H9 (cell line): ENCODE results near the gene ABT1. TPM values are rescaled to one million over a fixed set of nuclear protein-coding genes. Genes with fewer than 3 reads are reported as not detected.
A peak's percentile ranks its signal among the peaks of the same experiment; 100 is the strongest.

ENCODE experiments used
- DNase-seq: peaks from one replicate; pipeline ENCODE4 v3.0.0-alpha.2; 2017
- H2AFZ ChIP-seq: one replicate; pipeline ENCODE4 v1.6.1; 2013; ENCODE audit warnings: mild to moderate bottlenecking, low read length, control low read depth, moderate library complexity
- H2AK5ac ChIP-seq: 2 replicates; pipeline ENCODE4 v1.6.1; 2013; ENCODE audit warnings: low read length, control low read depth, mixed read lengths; ENCODE audit not compliant: insufficient read length
- H2BK120ac ChIP-seq: one replicate; pipeline ENCODE4 v1.6.1; 2013; ENCODE audit warnings: low read depth, mild to moderate bottlenecking, low read length, control low read depth, inconsistent platforms; ENCODE audit not compliant: poor library complexity, severe bottlenecking
- H2BK12ac ChIP-seq: 2 replicates; pipeline ENCODE4 v1.6.1; 2013; ENCODE audit warnings: low read length, control low read depth, mixed read lengths, low read depth; ENCODE audit not compliant: insufficient read length
- H2BK15ac ChIP-seq: 2 replicates; pipeline ENCODE4 v1.6.1; 2013; ENCODE audit warnings: low read depth, low read length, control low read depth
- H2BK20ac ChIP-seq: one replicate; pipeline ENCODE4 v1.6.1; 2013; ENCODE audit warnings: low read depth, mild to moderate bottlenecking, low read length, control low read depth, inconsistent platforms; ENCODE audit not compliant: poor library complexity, severe bottlenecking
- H2BK5ac ChIP-seq: 2 replicates; pipeline ENCODE4 v1.6.1; 2013; ENCODE audit warnings: low read length, control low read depth, mixed read lengths; ENCODE audit not compliant: insufficient read length
- H3K14ac ChIP-seq: 2 replicates; pipeline ENCODE4 v1.6.1; 2013; ENCODE audit warnings: low read length, control low read depth; ENCODE audit not compliant: insufficient read depth
- H3K18ac ChIP-seq: 2 replicates; pipeline ENCODE4 v1.6.1; 2013; ENCODE audit warnings: low read depth, mild to moderate bottlenecking, mixed read lengths, low read length, control low read depth; ENCODE audit not compliant: insufficient read length
- H3K23ac ChIP-seq: 2 replicates; pipeline ENCODE4 v1.6.1; 2013; ENCODE audit warnings: low read length, control low read depth, mixed read lengths, low read depth; ENCODE audit not compliant: insufficient read length
- H3K23me2 ChIP-seq: 2 replicates; pipeline ENCODE4 v1.6.1; 2013; ENCODE audit warnings: low read depth, mild to moderate bottlenecking, mixed read lengths, low read length, control low read depth; ENCODE audit not compliant: insufficient read length, poor library complexity, severe bottlenecking
- H3K27ac ChIP-seq: 2 replicates; pipeline ENCODE4 v1.5.1; 2013; ENCODE audit warnings: low read length, control low read depth, mixed read lengths, low read depth; ENCODE audit not compliant: insufficient read length
- H3K27me3 ChIP-seq: 2 replicates; pipeline ENCODE4 v1.6.1; 2013; ENCODE audit warnings: low read length, control low read depth, inconsistent platforms; ENCODE audit not compliant: insufficient read depth
- H3K4ac ChIP-seq: 2 replicates; pipeline ENCODE4 v1.6.1; 2013; ENCODE audit warnings: low read depth, mild to moderate bottlenecking, control low read depth, inconsistent platforms, low read length, moderate library complexity
- H3K4me1 ChIP-seq: 2 replicates; pipeline ENCODE4 v1.6.1; 2013; ENCODE audit warnings: low read length, control low read depth, inconsistent platforms; ENCODE audit not compliant: insufficient read depth
- H3K4me2 ChIP-seq: 2 replicates; pipeline ENCODE4 v1.6.1; 2013; ENCODE audit warnings: low read length, control low read depth, mixed read lengths; ENCODE audit not compliant: insufficient read length, insufficient read depth
- H3K56ac ChIP-seq: 2 replicates; pipeline ENCODE4 v1.6.1; 2013; ENCODE audit warnings: low read depth, mild to moderate bottlenecking, mixed read lengths, low read length, control low read depth; ENCODE audit not compliant: insufficient read length
- H3K79me1 ChIP-seq: 2 replicates; pipeline ENCODE4 v1.6.1; 2013; ENCODE audit warnings: low read depth, mild to moderate bottlenecking, moderate library complexity, low read length, control low read depth, inconsistent platforms; ENCODE audit not compliant: insufficient read depth, poor library complexity, severe bottlenecking
- H3K79me2 ChIP-seq: 2 replicates; pipeline ENCODE4 v1.6.1; 2013; ENCODE audit warnings: low read length, control low read depth, inconsistent platforms; ENCODE audit not compliant: insufficient read depth
- H3K9ac ChIP-seq: 2 replicates; pipeline ENCODE4 v1.6.1; 2013; ENCODE audit warnings: low read length, control low read depth, mixed read lengths; ENCODE audit not compliant: insufficient read length; ENCODE audit errors: extremely low read depth
- H3K9me3 ChIP-seq: one replicate; pipeline ENCODE4 v1.6.1; 2013; ENCODE audit warnings: low read depth, low read length, inconsistent platforms; ENCODE audit not compliant: control insufficient read depth
- H3T11ph ChIP-seq: one replicate; pipeline ENCODE4 v1.6.1; 2013; ENCODE audit warnings: mild to moderate bottlenecking, low read length, control low read depth, inconsistent platforms
- H4K20me1 ChIP-seq: one replicate; pipeline ENCODE4 v1.6.1; 2013; ENCODE audit not compliant: control insufficient read depth, insufficient read length, insufficient read depth
- H4K5ac ChIP-seq: 2 replicates; pipeline ENCODE4 v1.6.1; 2013; ENCODE audit warnings: low read depth, mild to moderate bottlenecking, mixed read lengths, low read length, control low read depth; ENCODE audit not compliant: insufficient read length
- H4K8ac ChIP-seq: replicated peaks from 2 replicates; pipeline ENCODE4 v1.6.1; 2013; ENCODE audit warnings: low read length, control low read depth, mixed read lengths, low read depth; ENCODE audit not compliant: insufficient read length
- H4K91ac ChIP-seq: 2 replicates; pipeline ENCODE4 v1.6.1; 2013; ENCODE audit warnings: low read depth, mild to moderate bottlenecking, moderate library complexity, mixed read lengths, low read length, control low read depth; ENCODE audit not compliant: insufficient read length
- H3K27ac Mint-ChIP-seq, 3 experiments: 2 replicates in 2 of 3; 3 replicates in 1 of 3; pipeline ENCODE4 v1.8.0; 2020 to 2021; ENCODE audit warnings: mixed read lengths in 3 of 3, mild to moderate bottlenecking in 1 of 3, moderate library complexity in 1 of 3
- H3K27me3 Mint-ChIP-seq: 2 replicates; pipeline ENCODE4 v1.8.0; 2021; ENCODE audit warnings: low read depth, mild to moderate bottlenecking, moderate library complexity, mixed read lengths
- H3K36me3 Mint-ChIP-seq, 3 experiments: 2 replicates in 2 of 3; 3 replicates in 1 of 3; pipeline ENCODE4 v1.8.0; 2020 to 2021; ENCODE audit warnings: low read depth in 3 of 3, mixed read lengths in 3 of 3; ENCODE audit not compliant: insufficient read depth in 1 of 3
- H3K4me1 Mint-ChIP-seq, 2 experiments: 2 replicates each; pipeline ENCODE4 v1.8.0; 2020; ENCODE audit warnings: mixed read lengths in 2 of 2
- H3K4me3 Mint-ChIP-seq, 2 experiments: 2 replicates in 1 of 2; 3 replicates in 1 of 2; pipeline ENCODE4 v1.8.0; 2020 to 2021; ENCODE audit warnings: mild to moderate bottlenecking in 2 of 2, mixed read lengths in 2 of 2, moderate library complexity in 1 of 2
- H3K9me3 Mint-ChIP-seq, 2 experiments: 2 replicates in 1 of 2; 3 replicates in 1 of 2; pipeline ENCODE4 v1.8.0; 2020; ENCODE audit warnings: mild to moderate bottlenecking in 2 of 2, mixed read lengths in 2 of 2, moderate library complexity in 1 of 2
- CTCF ChIP-seq: fragments of 200-600 bp; sonication (generic); conservative IDR thresholded peaks from 3 replicates; pipeline ENCODE4 v1.8.0; 2021; ENCODE audit warnings: antibody characterized with exemption, mild to moderate bottlenecking
- WGBS: extraction: QIAGEN DNeasy Blood & Tissue Kit; methylation state at CpG from one replicate; pipeline ENCODE4 v1.1.7; 2013; ENCODE audit warnings: missing lambda C conversion rate, low lambda C conversion rate, mixed read lengths; ENCODE audit not compliant: insufficient read length; ENCODE audit errors: extremely low coverage; 5-methylcytosine and 5-hydroxymethylcytosine counted together
- total RNA-seq: library from RNA; stranded (reverse); gene quantifications from 2 replicates; pipeline ENCODE4 v1.2.1, GENCODE V29; 2021

The ABT1 gene
- total RNA-seq, 1 experiment from 2014 or later = 26.4 TPM

- peaks cover 69% of the 10 kb centered on the region for H3K27me3 Mint-ChIP-seq
- peaks cover 28% of the 10 kb centered on the region; the same call in 1 of the 2 replicates for H3K27me3 ChIP-seq
- H2AFZ ChIP-seq = no peak overlapping the region
Measured at GRCh38 chr6:26613689-26614683, 17.2 kb downstream of the ABT1 start.

More at GRCh38 chr6:26613689-26614683, 17.2 kb downstream of the ABT1 start:
- Histone ChIP-seq H2BK12ac (no peak overlapping the region), H3K56ac (no peak overlapping the region), H3K4ac (no peak overlapping the region), H3K4me2 (peak overlapping the region; percentile 85), H3K18ac (no peak overlapping the region), H3K14ac (no peak overlapping the region), H3T11ph (no peak overlapping the region), H4K5ac (no peak overlapping the region), H2BK15ac (no peak overlapping the region), H3K79me2 (no peaks in the 10 kb centered on the region), H2BK5ac (no peak overlapping the region), H3K23me2 (peaks cover 12% of the 10 kb centered on the region), H3K4me1 (no peaks in the 10 kb centered on the region; the same call in 1 of the 2 replicates), H3K27ac (no peak overlapping the region), H4K20me1 (no peaks in the 10 kb centered on the region), H3K79me1 (no peaks in the 10 kb centered on the region), H2BK120ac (no peak overlapping the region), H3K23ac (no peak overlapping the region), H2AK5ac (no peak overlapping the region), H3K9ac (no peak overlapping the region), H3K9me3 (no peaks in the 10 kb centered on the region), H2BK20ac (no peak overlapping the region), H4K91ac (no peak overlapping the region), H4K8ac (no peak overlapping the region)
- Mint-ChIP-seq H3K36me3 (peaks cover 0 to 1% (median 0%) of the 10 kb centered on the region in 3 experiments; a peak in 1 of 7 replicates), H3K4me3 (peak overlapping the region; percentile 88), H3K27ac (no peak overlapping the region), H3K4me1 (peaks cover 16% of the 10 kb centered on the region in 2 experiments), H3K9me3 (peaks cover 8 to 9% of the 10 kb centered on the region in 2 experiments; a peak in 4 of 5 replicates)
- TF ChIP-seq CTCF = peak; percentile 23; the same call in 1 of the 3 replicates
- DNase-seq = peak; percentile 50
- WGBS = no CpG with 5 or more reads among the region's 68 CpGs
